Femur (tissue), 1 donor: ENCODE results near the gene SPOP.
"Not testable (repeated sequence)": the region's sequence is repeated elsewhere in the genome, so short reads cannot be mapped to it uniquely, and the experiment has no call there.

Experiments
- DNase-seq: peaks from one replicate; pipeline ENCODE4 v3.0.0-alpha.2; 2017

The SPOP gene

DNA sequence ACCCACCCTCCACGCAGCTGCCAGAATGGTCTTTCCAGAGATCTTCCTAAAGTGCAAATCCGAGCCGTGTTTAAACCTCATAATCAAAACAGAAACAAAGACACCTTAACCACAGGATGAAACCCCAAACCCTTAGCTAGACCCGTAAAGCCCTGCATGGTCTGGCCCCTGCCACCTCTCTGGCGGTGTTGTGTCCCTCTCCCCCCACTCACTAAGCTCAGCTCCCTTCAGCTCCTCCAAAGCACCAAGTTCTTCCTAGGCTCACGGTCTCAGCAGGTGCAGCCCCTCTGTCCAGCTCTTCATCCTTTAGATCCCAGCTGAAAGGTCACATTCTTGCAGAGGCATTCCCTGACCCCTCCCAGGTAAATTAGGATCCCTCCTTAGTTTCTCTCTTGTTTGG lies 106.6 kb downstream of the SPOP start:
- no peak for DNase-seq

- no peak for DNase-seq
These were observed 107.2 kb downstream of the SPOP start for GRCh38 chr17:49570540-49571242.

DNA sequence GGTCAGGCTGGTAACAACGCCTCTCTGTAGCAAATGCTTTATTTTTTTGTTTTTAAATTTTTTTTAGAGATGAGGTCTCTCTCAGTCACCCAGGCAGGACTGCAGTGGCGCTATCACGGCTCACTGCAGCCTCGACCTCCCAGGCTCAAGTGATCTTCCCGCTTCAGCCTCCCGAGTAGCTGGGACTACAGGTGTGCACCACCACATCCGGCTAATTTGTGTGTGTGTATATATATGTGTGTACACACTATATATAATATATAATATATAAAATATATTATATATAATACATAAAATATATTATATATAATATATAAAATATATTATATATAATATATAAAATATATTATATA lies 109.2 kb downstream of the SPOP start:
- not testable (repeated sequence) for DNase-seq

DNA sequence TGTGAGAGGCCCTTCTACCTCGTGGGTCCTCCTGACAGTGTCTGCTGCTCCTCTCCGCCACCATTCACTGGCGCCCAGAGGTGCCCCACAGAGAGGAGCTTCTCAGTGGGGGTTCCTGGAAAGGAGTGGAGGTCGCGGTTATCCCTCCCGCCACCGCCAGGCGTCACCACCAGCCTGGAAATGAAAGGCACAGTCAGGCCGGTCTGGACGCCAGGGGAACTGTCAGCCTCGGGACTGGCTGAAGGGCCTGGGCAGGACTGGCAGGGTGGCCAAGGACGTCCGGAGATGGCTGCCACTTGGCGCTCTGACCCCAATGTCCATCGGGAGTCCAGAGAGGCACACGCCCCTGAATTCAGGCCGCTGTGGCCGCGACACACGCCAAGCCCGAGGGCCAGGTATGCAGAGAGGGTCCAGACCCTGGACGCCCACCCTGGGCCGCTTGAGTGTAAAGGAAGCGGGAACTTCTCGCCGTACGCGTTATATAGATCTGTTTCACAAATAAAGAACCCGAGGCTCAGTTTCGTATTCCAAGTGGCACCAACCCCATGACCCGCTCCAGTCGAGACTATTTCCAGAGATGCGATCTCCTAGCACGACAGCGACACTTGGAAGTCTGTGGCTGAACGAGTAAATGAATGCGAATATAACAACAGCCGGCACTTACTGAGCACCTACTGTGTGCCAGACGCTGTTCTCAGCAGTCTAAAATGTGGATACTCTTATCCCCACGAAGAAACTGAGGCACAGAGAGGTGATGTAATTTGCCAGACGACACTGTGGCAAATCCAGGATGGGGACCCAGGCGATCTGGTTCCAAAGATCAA lies 109.8 kb downstream of the SPOP start:
- DNase-seq: peak; percentile 91

DNA sequence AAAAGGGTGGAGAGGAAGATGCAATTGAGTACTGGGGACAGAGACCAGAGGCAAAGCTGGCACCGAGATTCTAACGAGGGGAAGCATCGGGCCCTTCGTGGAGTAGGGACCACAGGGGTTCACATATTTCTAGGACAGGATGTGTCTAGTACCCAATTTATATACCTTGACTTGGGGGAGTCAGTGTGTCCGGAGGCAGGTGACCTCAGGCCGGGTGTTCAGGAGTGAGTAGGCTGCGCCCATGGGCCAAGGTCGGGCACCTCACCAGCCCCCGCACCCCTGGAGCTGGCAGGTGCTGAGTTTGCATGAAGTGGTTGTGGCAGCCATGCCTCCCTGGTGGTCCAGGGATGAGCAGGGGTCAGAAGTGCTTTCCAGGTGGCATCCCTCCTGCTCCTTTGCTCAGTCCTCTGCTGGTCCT lies 110.8 kb downstream of the SPOP start:
- DNase-seq: no peak

GRCh38 chr17:49566668-49567071 lies 111.2 kb downstream of the SPOP start:
- no peak for DNase-seq

- DNase-seq: no peak
These were observed 111.9 kb downstream of the SPOP start for GRCh38 chr17:49565948-49566491.

- no peak for DNase-seq
These were observed 113.3 kb downstream of the SPOP start for GRCh38 chr17:49564638-49565037.

- DNase-seq: peak; percentile 30
These were observed 120.4 kb downstream of the SPOP start for GRCh38 chr17:49557312-49558024.

GRCh38 chr17:49556223-49556943 lies 121.5 kb downstream of the SPOP start:
- DNase-seq: peak; percentile 92

DNA sequence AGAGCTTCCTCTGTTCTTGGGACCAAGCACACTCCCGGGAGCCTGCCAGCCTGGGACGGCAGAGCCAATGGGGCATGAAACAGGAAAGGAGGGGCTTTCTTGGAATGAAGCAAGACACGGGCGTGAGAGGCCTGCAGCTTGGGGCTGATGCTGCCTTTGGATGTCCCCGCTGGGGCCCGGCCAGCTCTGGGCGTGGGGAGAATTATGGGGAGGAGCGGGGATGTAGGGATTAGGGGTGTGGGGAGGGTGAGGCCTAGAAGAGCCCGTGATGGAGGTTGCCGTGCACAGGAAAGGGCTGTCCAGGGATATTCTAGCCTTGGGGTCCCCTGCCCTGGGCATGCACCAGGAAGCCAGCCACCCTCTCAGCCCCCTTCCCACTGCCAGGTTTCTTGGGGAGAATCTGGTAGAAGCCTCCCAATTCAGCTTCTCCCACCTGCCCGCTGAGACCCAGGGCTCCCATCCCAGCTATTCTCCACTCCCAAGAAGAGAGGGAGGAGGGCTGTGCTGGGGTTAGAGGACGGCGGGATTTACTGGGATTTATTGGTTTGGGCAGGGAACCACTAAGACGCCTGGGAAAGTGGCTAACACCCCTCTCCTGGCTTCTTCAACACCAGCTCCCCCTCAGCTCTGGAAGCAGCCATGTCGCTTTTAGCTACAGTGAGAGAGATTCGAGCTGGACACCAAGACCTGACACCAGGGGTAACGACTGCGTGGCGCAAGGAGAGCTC lies 122.2 kb downstream of the SPOP start:
- DNase-seq: peak; percentile 46

DNA sequence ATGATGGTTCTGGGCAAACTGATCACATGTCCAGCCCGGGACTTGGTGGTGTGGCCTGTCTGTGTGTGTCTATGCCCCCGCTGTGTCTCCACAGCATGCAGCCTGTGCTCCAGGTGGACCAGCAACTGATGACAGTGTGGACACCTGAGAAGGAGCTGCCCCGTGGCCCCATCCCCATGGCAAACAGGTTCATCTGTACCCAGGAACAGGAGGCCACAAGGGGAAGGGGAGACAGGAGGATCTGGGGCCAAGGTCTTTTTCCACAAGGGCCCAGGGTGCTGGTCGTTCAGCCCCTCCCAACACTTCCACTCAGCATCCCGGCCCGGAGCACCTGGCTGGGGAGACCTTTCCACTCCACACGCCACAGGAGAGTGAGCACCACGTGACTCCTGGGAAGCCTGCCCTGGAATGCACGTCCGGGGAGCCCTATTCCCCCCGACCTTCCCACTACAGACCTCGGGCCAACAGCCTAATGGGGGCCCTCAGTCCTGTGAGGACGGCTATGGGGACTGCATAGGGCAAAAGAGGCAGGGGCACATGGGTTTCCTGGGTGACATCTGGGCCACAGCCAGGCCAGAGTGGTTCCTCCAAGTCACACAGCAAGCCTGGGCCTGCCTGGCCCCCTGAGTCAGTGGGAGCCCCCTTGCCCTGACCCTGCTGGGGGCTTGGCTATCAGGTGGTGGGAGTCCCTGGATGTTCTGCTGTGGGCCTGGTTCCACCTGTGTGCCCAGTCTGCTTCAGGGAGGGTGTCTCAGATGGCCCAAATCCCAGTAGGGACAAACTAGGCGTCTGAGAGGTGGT lies 123.0 kb downstream of the SPOP start:
- no peak for DNase-seq

GRCh38 chr17:49553676-49554335 lies 124.1 kb downstream of the SPOP start:
- no peak for DNase-seq

DNA sequence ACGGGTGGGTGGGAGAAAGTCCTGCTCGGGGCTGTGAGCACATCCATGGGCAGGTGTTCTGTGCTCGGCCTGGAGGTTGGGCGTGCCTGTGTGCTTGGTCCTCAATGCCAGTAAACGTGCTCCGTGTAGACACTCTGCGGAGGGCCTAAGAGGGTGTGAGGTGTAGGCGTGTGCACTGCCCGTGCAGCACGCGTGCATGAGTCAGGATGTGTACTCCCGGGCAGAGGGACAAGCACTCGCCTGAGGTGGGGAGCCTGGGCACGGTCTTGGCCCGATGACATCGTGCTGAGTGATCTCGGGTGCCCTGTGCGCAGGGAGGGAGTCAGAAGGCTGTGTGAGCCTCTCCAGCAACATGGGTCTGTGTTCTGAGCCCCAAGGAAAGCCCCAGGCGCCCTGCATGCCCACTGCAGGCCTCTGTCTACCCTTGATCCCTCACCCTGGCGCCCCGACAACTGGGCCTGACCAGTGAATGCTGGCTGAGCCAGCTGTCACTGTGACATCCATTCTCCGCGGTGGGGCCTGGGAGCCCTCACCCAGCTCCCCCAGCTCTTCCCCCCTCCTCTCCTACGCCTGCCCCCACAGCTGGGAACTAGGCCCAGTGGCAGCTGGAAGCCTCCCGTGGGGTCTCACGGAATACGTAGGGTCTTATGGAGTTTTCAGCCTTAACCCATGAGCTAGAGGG lies 125.7 kb downstream of the SPOP start:
- DNase-seq: peak; percentile 75

GRCh38 chr17:49551221-49552069 lies 126.5 kb downstream of the SPOP start:
- DNase-seq: no peak

DNA sequence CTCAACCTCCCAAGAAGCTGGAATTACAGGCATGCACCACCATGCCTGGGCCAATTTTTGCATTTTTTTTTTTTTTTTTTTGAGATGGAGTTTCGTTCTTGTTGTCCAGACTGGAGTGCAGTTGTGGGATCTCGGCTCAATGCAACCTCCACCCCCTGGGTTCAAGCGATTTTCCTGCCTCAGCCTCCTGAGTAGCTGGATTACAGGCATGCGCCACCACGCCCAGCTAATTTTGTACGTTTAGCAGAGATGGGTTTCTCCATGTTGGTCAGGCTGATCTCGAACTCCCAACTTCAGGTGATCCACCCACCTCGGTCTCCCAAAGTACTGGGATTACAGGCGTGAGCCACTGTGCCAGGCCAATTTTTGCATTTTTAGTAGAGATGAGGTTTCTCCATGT lies 127.1 kb downstream of the SPOP start:
- not testable (repeated sequence) for DNase-seq

DNA sequence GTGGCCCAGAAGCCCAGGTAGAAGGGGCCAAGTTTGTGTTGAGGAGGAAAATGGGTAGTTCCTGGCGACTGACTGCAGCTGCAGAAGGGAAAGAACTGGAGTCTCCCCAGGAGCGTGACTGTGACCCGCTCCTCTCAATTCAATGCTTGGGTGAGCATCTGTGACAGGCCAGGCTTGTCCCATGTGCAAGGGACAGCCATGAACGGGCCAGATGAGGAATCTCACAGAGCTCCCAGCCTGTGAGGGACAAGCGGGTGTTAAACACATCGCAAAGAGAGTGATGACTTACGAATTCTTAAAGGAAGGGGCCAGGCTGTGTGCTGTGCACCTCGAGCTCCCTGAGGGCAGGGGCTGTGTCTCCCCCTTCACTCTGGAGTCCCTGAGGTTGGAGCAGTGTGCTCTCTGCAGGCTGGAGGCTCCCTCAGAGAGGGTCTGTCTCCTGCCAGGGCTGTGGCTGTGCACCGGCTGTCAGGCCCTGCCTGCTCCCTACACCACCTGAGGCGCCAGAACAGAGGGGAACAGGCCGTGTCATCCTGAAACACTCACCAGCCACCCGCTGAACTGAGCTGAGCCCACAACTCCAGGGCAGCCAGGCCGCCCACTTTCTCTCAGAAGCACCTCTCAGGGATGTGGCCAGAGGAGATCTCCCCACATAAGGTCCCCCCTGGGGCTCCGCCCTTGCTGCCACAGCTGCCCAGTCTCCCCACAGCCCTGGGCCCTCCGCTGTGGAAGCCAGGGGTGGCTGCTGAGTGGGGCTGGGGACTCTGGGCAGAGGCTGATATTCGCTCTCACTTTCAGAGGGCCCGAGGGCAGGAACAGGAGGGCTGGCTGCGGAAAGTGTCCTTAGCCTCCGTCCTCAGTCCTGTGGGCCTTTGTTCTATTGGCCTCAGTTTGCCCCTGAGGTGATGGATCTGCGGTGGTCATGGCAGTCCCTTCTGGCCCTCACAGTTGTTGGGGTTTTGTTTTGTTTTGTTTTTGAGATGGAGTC lies 127.9 kb downstream of the SPOP start:
- DNase-seq: no peak

GRCh38 chr17:49549311-49549605 lies 128.6 kb downstream of the SPOP start:
- DNase-seq: no peak
